AG09319 (cell line): Measurements from ENCODE around the gene OR5AN1.

Experiments used
- DNase-seq: peaks from one replicate; pipeline ENCODE4 v3.0.0-alpha.2; 2010; ENCODE audit warnings: low read depth; ENCODE audit errors: extremely low read depth
- CTCF ChIP-seq: IDR thresholded peaks from 2 replicates; pipeline ENCODE4 v1.5.1; 2011; ENCODE audit warnings: low read depth, mild to moderate bottlenecking, inconsistent platforms, low read length, moderate library complexity

The OR5AN1 gene

GRCh38 chr11:59403546-59403945 lies 44.9 kb downstream of the OR5AN1 start:
- DNase-seq = no peak

DNA sequence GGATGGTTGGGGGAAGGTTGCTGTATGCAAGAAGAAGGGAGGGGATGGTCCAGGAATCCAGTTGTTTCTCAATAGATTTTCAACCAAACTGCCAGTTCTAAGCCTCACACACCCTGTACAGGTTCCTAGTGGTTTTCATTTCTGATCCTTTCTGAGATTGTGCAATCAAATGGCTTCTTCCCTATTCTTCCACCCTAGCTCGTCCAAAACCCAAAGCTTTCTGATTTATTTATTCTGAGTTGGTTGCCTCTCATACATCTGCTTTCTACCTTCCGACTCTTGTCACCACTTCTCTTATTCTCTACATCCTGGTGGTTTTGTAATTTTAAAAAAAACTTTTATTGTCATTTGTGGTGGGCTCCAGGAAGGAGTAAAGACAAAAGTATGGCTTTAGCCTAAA lies 55.0 kb downstream of the OR5AN1 start:
- TF ChIP-seq CTCF = no peak
- DNase-seq = no peak

More at GRCh38 chr11:59403546-59403945, 44.9 kb downstream of the OR5AN1 start:
- no peak for TF ChIP-seq CTCF

DNA sequence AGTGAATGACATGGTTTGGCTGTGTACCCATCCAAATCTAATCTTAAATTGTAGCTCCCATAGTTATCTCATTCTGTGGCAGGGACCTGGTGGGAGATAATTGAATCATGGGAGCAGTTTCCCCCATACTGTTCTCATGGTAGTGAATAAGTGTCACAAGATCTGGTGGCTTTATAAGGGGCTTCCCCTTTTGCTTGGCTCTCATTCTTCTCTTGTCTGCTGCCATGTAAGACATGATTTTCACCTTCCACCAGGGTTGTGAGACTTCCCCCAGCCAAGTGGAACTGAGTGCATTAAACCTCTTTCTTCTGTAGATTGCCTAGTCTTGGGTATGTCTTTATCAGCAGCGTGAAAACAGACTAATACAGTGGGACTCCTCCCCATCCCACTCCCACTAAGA lies 56.4 kb downstream of the OR5AN1 start:
- no peak for DNase-seq
- TF ChIP-seq CTCF = no peak

GRCh38 chr11:59416613-59417012 lies 57.9 kb downstream of the OR5AN1 start:
- DNase-seq = no peak
- no peak for TF ChIP-seq CTCF

- no peak for TF ChIP-seq CTCF
Measured at GRCh38 chr11:59417023-59417422, 58.3 kb downstream of the OR5AN1 start.

DNA sequence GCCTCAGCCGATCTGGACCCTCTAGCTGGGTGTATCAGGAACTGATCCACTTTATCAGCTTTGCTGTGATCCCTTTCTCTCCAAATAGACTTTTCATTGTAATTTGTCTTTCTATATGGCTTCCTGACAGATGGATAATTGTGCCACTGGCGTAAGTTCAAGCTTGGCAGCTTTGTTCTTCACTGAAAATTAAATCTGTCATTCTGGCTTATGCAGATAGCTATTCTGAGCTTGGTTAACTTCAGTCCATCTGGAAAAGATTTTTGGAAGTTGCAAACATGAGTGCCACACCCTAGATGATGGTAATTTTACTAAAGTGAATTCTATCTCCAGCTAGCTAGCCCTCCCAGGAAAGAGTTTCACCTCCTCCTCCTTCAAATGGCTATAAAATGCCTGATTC lies 59.5 kb downstream of the OR5AN1 start:
- no peak for DNase-seq
- TF ChIP-seq CTCF = no peak

More at GRCh38 chr11:59417023-59417422, 58.3 kb downstream of the OR5AN1 start:
- no peak for DNase-seq
